KMS-11 (cell line): ENCODE data around the gene IFI35.

Source experiments
- H2AFZ ChIP-seq: fragments of 200-600 bp; sonication (generic); 2 replicates; pipeline ENCODE4 v1.6.1; 2016; ENCODE audit warnings: antibody characterized with exemption, mixed run types, low read depth
- H3K27ac ChIP-seq: fragments of 200-600 bp; sonication (generic); 2 replicates; pipeline ENCODE4 v1.6.1; 2016; ENCODE audit warnings: mild to moderate bottlenecking, mixed run types
- H3K27me3 ChIP-seq: fragments of 200-600 bp; sonication (generic); 2 replicates; pipeline ENCODE4 v1.6.1; 2017; ENCODE audit warnings: mild to moderate bottlenecking, low read depth, mixed run types, moderate library complexity; ENCODE audit not compliant: insufficient read depth
- H3K36me3 ChIP-seq: fragments of 200-600 bp; sonication (generic); 2 replicates; pipeline ENCODE4 v1.6.1; 2017; ENCODE audit warnings: mild to moderate bottlenecking, mixed run types; ENCODE audit not compliant: insufficient read depth
- H3K4me1 ChIP-seq: fragments of 200-600 bp; sonication (generic); 2 replicates; pipeline ENCODE4 v1.6.1; 2016; ENCODE audit warnings: mild to moderate bottlenecking, low read depth, mixed run types; ENCODE audit not compliant: poor library complexity, severe bottlenecking
- H3K4me2 ChIP-seq: fragments of 200-600 bp; sonication (generic); 2 replicates; pipeline ENCODE4 v1.7.0; 2016; ENCODE audit warnings: mild to moderate bottlenecking, mixed run types
- H3K4me3 ChIP-seq: fragments of 200-600 bp; sonication (generic); IDR thresholded peaks from 2 replicates; pipeline ENCODE4 v1.6.1; 2017; ENCODE audit warnings: low read depth, low read length, mixed read lengths; ENCODE audit not compliant: insufficient read depth
- H3K79me2 ChIP-seq: fragments of 200-600 bp; sonication (generic); 2 replicates; pipeline ENCODE4 v1.6.1; 2016; ENCODE audit warnings: low read depth, mixed run types; ENCODE audit not compliant: insufficient read depth
- H3K9ac ChIP-seq: fragments of 200-600 bp; sonication (generic); 2 replicates; pipeline ENCODE4 v1.6.1; 2016; ENCODE audit warnings: mild to moderate bottlenecking, mixed run types
- H4K20me1 ChIP-seq: fragments of 200-600 bp; sonication (generic); 2 replicates; pipeline ENCODE4 v1.6.1; 2016; ENCODE audit warnings: mild to moderate bottlenecking, mixed run types; ENCODE audit not compliant: insufficient read depth
- TF ChIP-seq, protein P1 (sequence below): fragments of 200-600 bp; sonication (generic); conservative IDR thresholded peaks from 2 replicates; pipeline ENCODE4 v1.6.1; 2017; ENCODE audit warnings: low read depth, mild to moderate bottlenecking, antibody characterized with exemption, low read length, moderate library complexity, mixed read lengths

IFI35 gene

GRCh38 chr17:43018008-43018853 lies 11.6 kb downstream of the IFI35 start:
- no peaks in the 10 kb centered on the region for H3K79me2 ChIP-seq
- H3K4me3 ChIP-seq, result no peak overlapping the region
- no peak overlapping the region for H3K4me2 ChIP-seq
- H3K27me3 ChIP-seq, result no peaks in the 10 kb centered on the region
- H3K4me1 ChIP-seq, result peaks cover 18% of the 10 kb centered on the region
- H2AFZ ChIP-seq, result no peak overlapping the region
- H3K9ac ChIP-seq, result no peak overlapping the region
- H3K27ac ChIP-seq, result no peak overlapping the region
- no peaks in the 10 kb centered on the region for H4K20me1 ChIP-seq
- no peaks in the 10 kb centered on the region for H3K36me3 ChIP-seq
- TF ChIP-seq, protein P1, sequence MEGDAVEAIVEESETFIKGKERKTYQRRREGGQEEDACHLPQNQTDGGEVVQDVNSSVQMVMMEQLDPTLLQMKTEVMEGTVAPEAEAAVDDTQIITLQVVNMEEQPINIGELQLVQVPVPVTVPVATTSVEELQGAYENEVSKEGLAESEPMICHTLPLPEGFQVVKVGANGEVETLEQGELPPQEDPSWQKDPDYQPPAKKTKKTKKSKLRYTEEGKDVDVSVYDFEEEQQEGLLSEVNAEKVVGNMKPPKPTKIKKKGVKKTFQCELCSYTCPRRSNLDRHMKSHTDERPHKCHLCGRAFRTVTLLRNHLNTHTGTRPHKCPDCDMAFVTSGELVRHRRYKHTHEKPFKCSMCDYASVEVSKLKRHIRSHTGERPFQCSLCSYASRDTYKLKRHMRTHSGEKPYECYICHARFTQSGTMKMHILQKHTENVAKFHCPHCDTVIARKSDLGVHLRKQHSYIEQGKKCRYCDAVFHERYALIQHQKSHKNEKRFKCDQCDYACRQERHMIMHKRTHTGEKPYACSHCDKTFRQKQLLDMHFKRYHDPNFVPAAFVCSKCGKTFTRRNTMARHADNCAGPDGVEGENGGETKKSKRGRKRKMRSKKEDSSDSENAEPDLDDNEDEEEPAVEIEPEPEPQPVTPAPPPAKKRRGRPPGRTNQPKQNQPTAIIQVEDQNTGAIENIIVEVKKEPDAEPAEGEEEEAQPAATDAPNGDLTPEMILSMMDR, result no peak

DNA sequence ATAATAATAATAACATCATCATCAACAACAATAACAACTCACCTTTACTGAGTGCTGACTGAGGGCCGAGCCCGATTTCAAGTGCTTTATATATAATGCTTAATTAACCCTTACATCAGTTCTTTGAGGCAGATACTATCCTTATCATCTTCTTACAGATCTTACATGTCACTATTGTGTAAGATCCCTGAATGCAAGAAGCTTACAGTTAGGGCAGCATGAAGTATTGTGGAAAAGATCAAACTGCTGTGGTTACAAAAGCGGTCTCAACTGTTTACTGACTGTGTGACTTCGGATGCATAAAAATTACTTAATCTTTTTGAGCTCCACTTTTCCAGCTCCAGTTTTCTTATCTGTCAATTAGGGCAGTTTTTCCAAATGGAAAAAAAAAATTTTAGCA lies 12.3 kb downstream of the IFI35 start:
- H3K4me2 ChIP-seq, result no peak overlapping the region
- TF ChIP-seq, protein P1, result no peak
- no peak overlapping the region for H3K27ac ChIP-seq
- H3K4me3 ChIP-seq, result no peak overlapping the region
- H3K4me1 ChIP-seq, result peaks cover 18% of the 10 kb centered on the region
- H2AFZ ChIP-seq, result no peak overlapping the region
- no peaks in the 10 kb centered on the region for H3K79me2 ChIP-seq
- no peaks in the 10 kb centered on the region for H3K27me3 ChIP-seq
- no peaks in the 10 kb centered on the region for H3K36me3 ChIP-seq
- H4K20me1 ChIP-seq, result no peaks in the 10 kb centered on the region
- no peak overlapping the region for H3K9ac ChIP-seq

DNA sequence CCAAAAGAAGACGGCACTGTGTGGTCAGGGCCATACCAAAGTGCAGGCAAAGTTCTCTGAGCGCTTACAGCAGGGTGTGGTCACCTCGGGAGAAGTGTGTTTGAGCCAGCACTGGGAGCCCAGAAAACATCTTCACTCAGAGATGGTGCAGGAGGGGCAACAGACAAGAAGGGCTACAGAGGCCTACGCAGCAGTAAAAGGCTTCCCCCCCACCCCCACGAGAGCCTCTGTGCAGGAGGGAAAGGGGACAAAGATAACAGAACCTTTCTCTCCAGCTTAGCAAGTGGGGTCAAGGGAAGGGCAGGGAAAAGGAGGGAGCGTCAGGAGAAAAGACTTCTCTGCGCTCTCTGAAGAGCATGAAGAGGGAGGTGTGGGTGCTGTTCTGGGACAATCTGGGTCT lies 12.8 kb downstream of the IFI35 start:
- Histone ChIP-seq H3K9ac (no peak overlapping the region), H3K4me2 (no peak overlapping the region), H4K20me1 (no peaks in the 10 kb centered on the region), H3K79me2 (no peaks in the 10 kb centered on the region), H2AFZ (no peak overlapping the region), H3K36me3 (no peaks in the 10 kb centered on the region), H3K27ac (no peak overlapping the region), H3K27me3 (no peaks in the 10 kb centered on the region), H3K4me3 (no peak overlapping the region), H3K4me1 (peaks cover 18% of the 10 kb centered on the region)
- TF ChIP-seq, protein P1, result no peak

DNA sequence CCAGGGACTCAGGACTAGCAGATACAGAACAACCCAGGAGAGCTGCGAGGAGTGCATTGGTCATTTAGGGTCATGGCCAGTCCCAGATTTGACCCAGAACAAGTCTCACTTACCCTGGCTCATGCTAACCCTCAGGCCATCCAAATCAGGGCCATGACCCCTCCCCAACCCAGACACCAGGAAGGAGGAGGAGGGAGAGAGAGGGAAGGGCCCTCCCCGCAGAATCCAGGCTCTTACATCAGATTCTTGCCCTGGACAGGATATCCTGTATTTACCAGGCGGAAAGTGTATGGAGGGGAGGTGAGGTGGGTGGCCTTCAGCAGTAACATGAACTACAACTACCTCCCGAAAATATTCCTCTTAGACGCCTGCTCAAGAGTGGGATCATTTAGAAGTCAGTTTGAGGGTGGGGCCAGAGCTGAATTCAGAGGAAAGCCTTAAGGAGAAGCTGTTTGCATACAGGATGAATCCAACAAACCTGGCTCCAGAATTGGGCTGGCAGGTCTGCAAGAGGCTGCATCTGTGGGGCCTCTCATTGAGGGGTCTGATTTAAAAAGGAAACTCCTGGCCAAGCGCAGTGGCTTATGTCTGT lies 13.5 kb downstream of the IFI35 start:
- Histone ChIP-seq H3K4me1 (peaks cover 18% of the 10 kb centered on the region), H3K4me2 (no peak overlapping the region), H3K9ac (no peak overlapping the region), H3K27me3 (no peaks in the 10 kb centered on the region), H3K79me2 (no peaks in the 10 kb centered on the region), H3K36me3 (no peaks in the 10 kb centered on the region), H3K27ac (no peak overlapping the region), H2AFZ (no peak overlapping the region), H4K20me1 (no peaks in the 10 kb centered on the region), H3K4me3 (no peak overlapping the region)
- TF ChIP-seq, protein P1, result no peak
